Keratinocyte (primary cell): ENCODE measurements around the gene ALG12. TPM values are rescaled to one million over a fixed set of nuclear protein-coding genes. Genes with fewer than 3 reads are reported as not detected.

ENCODE experiments used
- DNase-seq: peaks from one replicate; pipeline ENCODE4 v3.0.0-alpha.2; 2011; ENCODE audit warnings: low read depth, missing footprints, low spot score
- FAIRE-seq: peaks from 2 replicates; lab custom pipeline; 2011; peaks lifted over from hg19 to GRCh38; lab: Jason Lieb, UNC
- H2AFZ ChIP-seq: 2 replicates; pipeline ENCODE4 v1.6.0; 2012; ENCODE audit warnings: low read length, control low read depth, inconsistent platforms; ENCODE audit not compliant: control insufficient read depth
- H3K27ac ChIP-seq: 2 replicates; pipeline ENCODE4 v1.5.1; 2011; ENCODE audit warnings: low read length; ENCODE audit not compliant: control insufficient read depth, insufficient read depth
- H3K27me3 ChIP-seq: 3 replicates; pipeline ENCODE4 v1.6.0; 2011; ENCODE audit warnings: low read length; ENCODE audit not compliant: control insufficient read depth, insufficient read depth; ENCODE audit errors: extremely low read depth
- H3K36me3 ChIP-seq, 2 experiments: 2 replicates in 1 of 2; 3 replicates in 1 of 2; pipeline ENCODE4 v1.5.1; 2011; ENCODE audit warnings: low read length in 2 of 2, mild to moderate bottlenecking in 1 of 2; ENCODE audit not compliant: control insufficient read depth in 2 of 2, insufficient read depth in 2 of 2; ENCODE audit errors: extremely low read depth in 1 of 2
- H3K4me1 ChIP-seq: 3 replicates; pipeline ENCODE4 v1.5.1; 2011; ENCODE audit warnings: low read length; ENCODE audit not compliant: control insufficient read depth, insufficient read depth; ENCODE audit errors: extremely low read depth
- H3K4me2 ChIP-seq: 3 replicates; pipeline ENCODE4 v1.6.0; 2011; ENCODE audit warnings: low read depth, low read length; ENCODE audit not compliant: control insufficient read depth, insufficient read depth; ENCODE audit errors: extremely low read depth
- H3K4me3 ChIP-seq, 3 experiments: fragments of 200-600 bp in 1 of 3; sonication (generic) in 1 of 3; 2 replicates in 2 of 3; 3 replicates in 1 of 3; pipeline ENCODE4 v1.5.1; 2011 to 2016; ENCODE audit warnings: low read length in 3 of 3, mild to moderate bottlenecking in 3 of 3, control low read depth in 2 of 3, inconsistent platforms in 1 of 3, low read depth in 1 of 3, mixed read lengths in 1 of 3, mixed run types in 1 of 3, moderate library complexity in 1 of 3; ENCODE audit not compliant: control insufficient read depth in 2 of 3, insufficient read depth in 2 of 3; ENCODE audit errors: extremely low read depth in 1 of 3
- H3K79me2 ChIP-seq: 2 replicates; pipeline ENCODE4 v1.6.0; 2012; ENCODE audit warnings: low read length; ENCODE audit not compliant: control insufficient read depth, insufficient read depth
- H3K9ac ChIP-seq: 3 replicates; pipeline ENCODE4 v1.6.0; 2011; ENCODE audit warnings: low read length; ENCODE audit not compliant: control insufficient read depth, insufficient read depth; ENCODE audit errors: extremely low read depth
- H3K9me1 ChIP-seq: 3 replicates; pipeline ENCODE4 v1.6.0; 2011; ENCODE audit warnings: low read length; ENCODE audit not compliant: control insufficient read depth, insufficient read depth; ENCODE audit errors: extremely low read depth
- H3K9me3 ChIP-seq: 2 replicates; pipeline ENCODE4 v1.5.1; 2012; ENCODE audit warnings: low read depth, low read length; ENCODE audit not compliant: control insufficient read depth
- H4K20me1 ChIP-seq: 3 replicates; pipeline ENCODE4 v1.6.0; 2011; ENCODE audit warnings: low read length; ENCODE audit not compliant: control insufficient read depth, insufficient read depth; ENCODE audit errors: extremely low read depth
- EZH2 ChIP-seq: IDR thresholded peaks from one replicate; pipeline ENCODE4 v1.6.1; 2012; ENCODE audit warnings: inconsistent platforms, mild to moderate bottlenecking, low read length, moderate library complexity
- dilution Hi-C: fragments of 300-500 bp; cut with MboI; formaldehyde crosslinking; loops from one replicate; pipeline ENCODE4 v1.7.0; 2020; ENCODE audit warnings: low sequenced_read_pairs; ENCODE audit not compliant: extremely low pct_ligation_motif_present
- polyA plus RNA-seq, 5 experiments: library from polyadenylated mRNA; depleted of rRNA in 3 of 5; stranded (reverse) in 3 of 5; stranded (forward) in 1 of 5; unstranded in 1 of 5; fragments of >200 nt; gene quantifications; 1 replicate in 1 of 5; 2 replicates in 3 of 5; 3 replicates in 1 of 5; pipeline versions ENCODE4 v1.2.1 to v1.2.3, GENCODE V29; 2011 to 2012; ENCODE audit warnings: missing spikeins in 2 of 5, low read depth in 1 of 5, low replicate concordance in 1 of 5
- TF ChIP-seq, protein P1 (sequence below), 3 experiments: IDR thresholded peaks in 1 of 3; conservative IDR thresholded peaks in 1 of 3; optimal IDR thresholded peaks in 1 of 3; 2 replicates in 2 of 3; 3 replicates in 1 of 3; pipeline versions ENCODE3 to v1.5.1; 2011; ENCODE audit warnings: low read length in 3 of 3, mild to moderate bottlenecking in 3 of 3, moderate library complexity in 2 of 3, control low read depth in 1 of 3, inconsistent platforms in 1 of 3; ENCODE audit not compliant: insufficient read depth in 2 of 3; ENCODE audit errors: extremely low read depth in 1 of 3

The ALG12 gene
- polyA plus RNA-seq, 1 donor (not counting 4 experiments of a cell fraction or from before 2014, with no cell fraction given): 6.3 TPM

DNA sequence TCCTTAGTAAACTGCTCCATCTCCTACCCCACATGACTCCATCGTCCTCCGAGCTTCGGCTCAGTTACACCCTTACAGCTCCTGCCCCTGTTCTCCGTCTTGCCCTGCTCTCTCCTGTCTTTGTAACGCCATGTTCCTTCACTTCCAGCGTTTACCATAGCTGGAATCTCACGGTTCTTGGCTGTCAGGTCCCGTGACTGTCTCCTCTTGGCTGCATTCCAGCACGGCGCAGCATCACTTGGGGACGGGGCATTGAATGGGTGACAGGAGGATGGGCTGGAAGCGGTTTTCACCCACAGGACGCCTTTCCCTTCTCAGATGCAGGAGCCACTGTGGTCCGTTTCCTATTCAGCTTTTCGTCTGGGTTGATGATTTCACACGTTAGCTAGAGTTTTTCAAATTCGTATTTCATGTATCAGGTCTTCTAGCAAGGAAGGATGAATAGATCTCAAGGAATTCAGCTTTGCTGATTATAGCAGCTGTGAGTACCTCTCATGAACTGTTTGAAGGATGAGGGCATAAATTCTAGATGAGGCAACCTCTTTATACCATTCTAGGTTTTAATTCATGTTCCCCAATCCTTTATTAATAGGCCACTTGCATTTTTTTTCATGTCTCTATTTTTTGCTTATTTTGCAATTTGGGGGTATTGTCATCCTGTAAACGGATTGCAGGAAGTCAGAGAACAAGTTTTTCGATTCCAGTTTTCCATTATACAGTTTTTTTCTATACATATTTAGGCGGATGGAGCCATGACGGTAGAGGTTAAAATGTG is 35.5 kb downstream of the ALG12 start:
- no peak overlapping the region for H3K4me3 ChIP-seq
- H3K27ac ChIP-seq: no peak overlapping the region
- no peaks in the 10 kb centered on the region for H3K9me3 ChIP-seq
- dilution Hi-C loops: no loop called here
- no peak overlapping the region for H3K4me2 ChIP-seq
- no peak for DNase-seq
- peaks cover 9 to 21% of the 10 kb centered on the region in 2 experiments for H3K36me3 ChIP-seq
- peaks cover 74% of the 10 kb centered on the region for H3K79me2 ChIP-seq
- TF ChIP-seq, protein P1, sequence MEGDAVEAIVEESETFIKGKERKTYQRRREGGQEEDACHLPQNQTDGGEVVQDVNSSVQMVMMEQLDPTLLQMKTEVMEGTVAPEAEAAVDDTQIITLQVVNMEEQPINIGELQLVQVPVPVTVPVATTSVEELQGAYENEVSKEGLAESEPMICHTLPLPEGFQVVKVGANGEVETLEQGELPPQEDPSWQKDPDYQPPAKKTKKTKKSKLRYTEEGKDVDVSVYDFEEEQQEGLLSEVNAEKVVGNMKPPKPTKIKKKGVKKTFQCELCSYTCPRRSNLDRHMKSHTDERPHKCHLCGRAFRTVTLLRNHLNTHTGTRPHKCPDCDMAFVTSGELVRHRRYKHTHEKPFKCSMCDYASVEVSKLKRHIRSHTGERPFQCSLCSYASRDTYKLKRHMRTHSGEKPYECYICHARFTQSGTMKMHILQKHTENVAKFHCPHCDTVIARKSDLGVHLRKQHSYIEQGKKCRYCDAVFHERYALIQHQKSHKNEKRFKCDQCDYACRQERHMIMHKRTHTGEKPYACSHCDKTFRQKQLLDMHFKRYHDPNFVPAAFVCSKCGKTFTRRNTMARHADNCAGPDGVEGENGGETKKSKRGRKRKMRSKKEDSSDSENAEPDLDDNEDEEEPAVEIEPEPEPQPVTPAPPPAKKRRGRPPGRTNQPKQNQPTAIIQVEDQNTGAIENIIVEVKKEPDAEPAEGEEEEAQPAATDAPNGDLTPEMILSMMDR (optimal IDR thresholded peaks at IDR 0.05 in 1 of 3, IDR thresholded peaks at IDR 0.05 in 1 of 3, conservative IDR thresholded peaks at IDR 0.05 in 1 of 3; ENCODE audit: extremely low read depth in 1 of 3, insufficient read depth in 2 of 3, low read length in 3 of 3): no peak
- H3K9me1 ChIP-seq: no peaks in the 10 kb centered on the region
- H2AFZ ChIP-seq: no peak overlapping the region
- FAIRE-seq: no peak
- H3K4me1 ChIP-seq: no peaks in the 10 kb centered on the region
- H3K27me3 ChIP-seq: no peaks in the 10 kb centered on the region
- no peak overlapping the region for H3K9ac ChIP-seq
- peaks cover 6% of the 10 kb centered on the region for H4K20me1 ChIP-seq

DNA sequence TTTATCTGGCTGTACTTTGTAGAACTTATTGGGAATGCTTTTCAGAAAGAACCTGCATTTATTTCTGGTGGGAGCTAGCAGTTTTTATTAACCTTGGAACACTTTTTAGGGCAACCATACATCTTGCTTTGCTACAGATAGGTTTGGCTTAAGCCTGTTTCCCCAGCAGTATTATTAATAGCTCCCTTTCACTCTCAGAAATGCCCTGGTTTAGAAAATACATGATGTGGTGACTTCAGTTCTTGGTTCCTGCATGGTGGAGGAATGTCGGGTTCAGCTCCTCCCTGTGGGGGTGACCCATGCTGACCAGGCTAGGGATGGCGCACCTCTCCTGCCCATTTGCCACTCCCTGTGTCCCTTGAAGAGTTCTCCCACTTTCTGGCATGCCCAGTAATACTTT is 36.4 kb downstream of the ALG12 start:
- peaks cover 77% of the 10 kb centered on the region for H3K79me2 ChIP-seq
- dilution Hi-C loops: no loop called here
- H3K27ac ChIP-seq: no peak overlapping the region
- no peaks in the 10 kb centered on the region for H3K27me3 ChIP-seq
- H3K9me3 ChIP-seq: no peaks in the 10 kb centered on the region
- H3K9me1 ChIP-seq: no peaks in the 10 kb centered on the region
- H3K36me3 ChIP-seq: peaks cover 7 to 19% of the 10 kb centered on the region in 2 experiments
- no peak for TF ChIP-seq EZH2
- TF ChIP-seq, protein P1 (optimal IDR thresholded peaks at IDR 0.05 in 1 of 3, IDR thresholded peaks at IDR 0.05 in 1 of 3, conservative IDR thresholded peaks at IDR 0.05 in 1 of 3; ENCODE audit: extremely low read depth in 1 of 3, insufficient read depth in 2 of 3, low read length in 3 of 3): no peak
- H4K20me1 ChIP-seq: peaks cover 6% of the 10 kb centered on the region
- H3K4me2 ChIP-seq: no peak overlapping the region
- no peak overlapping the region for H2AFZ ChIP-seq
- H3K9ac ChIP-seq: no peak overlapping the region
- FAIRE-seq (no peak), DNase-seq (no peak)
- no peak overlapping the region for H3K4me3 ChIP-seq
- H3K4me1 ChIP-seq: no peaks in the 10 kb centered on the region
